ENCODE data around the gene ZDHHC22. TPM values are rescaled to one million over a fixed set of nuclear protein-coding genes. Genes with fewer than 3 reads are reported as not detected.

The ZDHHC22 gene
- total and polyA plus RNA-seq, 10 donors = 0.02 TPM; not detected in 9

GRCh38 chr14:77107228-77107627 lies 34.4 kb downstream of the ZDHHC22 start:
- peaks cover 0 to 79% (median 33%) of the 10 kb centered on the region in 6 donors for H3K36me3 ChIP-seq
- intact Hi-C loops (cut with DNase I; ENCODE audit: low total_unique reads) = no loop called here
- no peak for DNase-seq

GRCh38 chr14:77106666-77107065 lies 34.9 kb downstream of the ZDHHC22 start:
- TF ChIP-seq POLR2AphosphoS5 (IDR thresholded peaks at IDR 0.05) (no peak), CTCF (IDR thresholded peaks at IDR 0.05 in 8 of 11, conservative IDR thresholded peaks at IDR 0.05 in 3 of 11) (no peak), POLR2A (IDR thresholded peaks at IDR 0.05) (no peak)
- peaks cover 0 to 74% (median 33%) of the 10 kb centered on the region in 6 donors for H3K36me3 ChIP-seq

More at GRCh38 chr14:77107228-77107627, 34.4 kb downstream of the ZDHHC22 start:
- TF ChIP-seq POLR2A (IDR thresholded peaks at IDR 0.05) (no peak), POLR2AphosphoS5 (IDR thresholded peaks at IDR 0.05) (no peak), CTCF (IDR thresholded peaks at IDR 0.05 in 8 of 11, conservative IDR thresholded peaks at IDR 0.05 in 3 of 11) (no peak)
- Histone ChIP-seq H3K4me3 (no peak overlapping the region), H3K9me3 (no peaks in the 10 kb centered on the region), H3K27ac (no peak overlapping the region), H3K4me1 (peaks cover 0 to 43% (median 5%) of the 10 kb centered on the region in 6 donors), H3K27me3 (replicated peaks in 1 of 7) (no peaks in the 10 kb centered on the region)
- 79 to 98% (median 96%) methylated on average over 2 of the region's 2 CpGs for WGBS, 5 donors

GRCh38 chr14:77105145-77105939 lies 36.2 kb downstream of the ZDHHC22 start:
- no peak overlapping the region for H3K27ac ChIP-seq
- TF ChIP-seq CTCF (IDR thresholded peaks at IDR 0.05 in 8 of 11, conservative IDR thresholded peaks at IDR 0.05 in 3 of 11) (no peak), POLR2A (IDR thresholded peaks at IDR 0.05) (no peak), POLR2AphosphoS5 (IDR thresholded peaks at IDR 0.05) (no peak)

More at GRCh38 chr14:77106666-77107065, 34.9 kb downstream of the ZDHHC22 start:
- intact Hi-C loops (cut with DNase I; ENCODE audit: low total_unique reads) = no loop called here
- Histone ChIP-seq H3K9me3 (no peaks in the 10 kb centered on the region), H3K27me3 (replicated peaks in 1 of 7) (no peaks in the 10 kb centered on the region), H3K27ac (no peak overlapping the region), H3K4me1 (peaks cover 0 to 49% (median 9%) of the 10 kb centered on the region in 6 donors), H3K4me3 (no peak overlapping the region)
- 81 to 96% (median 92%) methylated on average over 3 of the region's 3 CpGs for WGBS, 5 donors
- no peak for DNase-seq

GRCh38 chr14:77104393-77104792 lies 37.2 kb downstream of the ZDHHC22 start:
- peaks cover 10 to 66% (median 26%) of the 10 kb centered on the region in 6 donors for H3K4me1 ChIP-seq

More at GRCh38 chr14:77105145-77105939, 36.2 kb downstream of the ZDHHC22 start:
- Histone ChIP-seq H3K4me1 (peaks cover 6 to 56% (median 18%) of the 10 kb centered on the region in 6 donors), H3K36me3 (peaks cover 0 to 61% (median 26%) of the 10 kb centered on the region in 6 donors), H3K9me3 (no peaks in the 10 kb centered on the region), H3K4me3 (no peak overlapping the region), H3K27me3 (replicated peaks in 1 of 7) (no peaks in the 10 kb centered on the region)
- intact Hi-C loops (cut with DNase I; ENCODE audit: low total_unique reads) = no loop called here
- DNase-seq = no peak
- WGBS, 5 donors = 85 to 92% (median 89%) methylated on average over 6 of the region's 6 CpGs

More at GRCh38 chr14:77104393-77104792, 37.2 kb downstream of the ZDHHC22 start:
- no peaks in the 10 kb centered on the region for H3K9me3 ChIP-seq
- H3K27ac ChIP-seq = no peak overlapping the region
- 84 to 96% (median 91%) methylated on average over 3 of the region's 3 CpGs for WGBS, 5 donors
- H3K4me3 ChIP-seq = no peak overlapping the region
- no peaks in the 10 kb centered on the region for H3K27me3 ChIP-seq (replicated peaks in 1 of 7)
- intact Hi-C loops (cut with DNase I; ENCODE audit: low total_unique reads) = no loop called here
- DNase-seq = no peak
- TF ChIP-seq POLR2AphosphoS5 (IDR thresholded peaks at IDR 0.05) = no peak
- TF ChIP-seq CTCF (IDR thresholded peaks at IDR 0.05 in 8 of 11, conservative IDR thresholded peaks at IDR 0.05 in 3 of 11) = no peak
- no peak for TF ChIP-seq POLR2A (IDR thresholded peaks at IDR 0.05)
- H3K36me3 ChIP-seq = peaks cover 0 to 52% (median 18%) of the 10 kb centered on the region in 6 donors
